NCI-H2227 (cell line): ENCODE results near the gene PLK3.

Source experiments
- DNase-seq: peaks from one replicate; lab custom pipeline; 2025; ENCODE audit not compliant: unreplicated experiment; lab: John Stamatoyannopoulos, UW

The PLK3 gene

DNA sequence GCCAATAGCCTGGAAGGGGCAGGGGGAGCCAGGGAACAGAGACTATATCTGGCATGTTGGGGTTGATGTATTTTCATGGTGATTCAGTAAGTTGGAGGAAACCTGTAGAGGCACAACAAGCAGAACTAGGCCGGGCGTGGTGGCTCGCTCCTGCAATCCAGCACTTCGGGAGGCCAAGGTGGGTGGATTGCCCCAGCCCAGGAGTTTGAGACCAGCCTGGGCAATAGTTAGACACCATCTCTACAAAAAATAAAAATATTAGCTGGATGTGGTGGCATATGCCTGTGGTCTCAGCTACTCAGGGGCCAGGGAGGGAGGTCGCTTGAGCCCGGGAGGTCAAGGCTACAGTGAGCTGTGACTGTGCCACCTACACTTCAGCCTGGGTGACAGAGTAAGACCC, 53.0 kb downstream of the PLK3 start:
- no peak for DNase-seq

- no peak for DNase-seq
Observed at GRCh38 chr1:44854970-44855369, 54.8 kb downstream of the PLK3 start.
